ENCODE data around the gene LSAMP. TPM values are rescaled to one million over a fixed set of nuclear protein-coding genes. Genes with fewer than 3 reads are reported as not detected.

Gene LSAMP
- total RNA-seq, 1 donor from 2014 or later: 64.9 TPM

- Mint-ChIP-seq H3K4me3 (no peak overlapping the region), H3K4me1 (ENCODE audit: unreplicated experiment) (peaks cover 32% of the 10 kb centered on the region), H3K36me3 (peaks cover 5% of the 10 kb centered on the region), H3K27me3 (peaks cover 25% of the 10 kb centered on the region), H3K9me3 (no peaks in the 10 kb centered on the region), H3K27ac (no peak overlapping the region)
- no peak for DNase-seq (ENCODE audit: extremely low spot score, unreplicated experiment)
- TF ChIP-seq CTCF (conservative IDR thresholded peaks at IDR 0.05): no peak
Observed at GRCh38 chr3:115857518-115858136, 587.7 kb downstream of the LSAMP start.

DNA sequence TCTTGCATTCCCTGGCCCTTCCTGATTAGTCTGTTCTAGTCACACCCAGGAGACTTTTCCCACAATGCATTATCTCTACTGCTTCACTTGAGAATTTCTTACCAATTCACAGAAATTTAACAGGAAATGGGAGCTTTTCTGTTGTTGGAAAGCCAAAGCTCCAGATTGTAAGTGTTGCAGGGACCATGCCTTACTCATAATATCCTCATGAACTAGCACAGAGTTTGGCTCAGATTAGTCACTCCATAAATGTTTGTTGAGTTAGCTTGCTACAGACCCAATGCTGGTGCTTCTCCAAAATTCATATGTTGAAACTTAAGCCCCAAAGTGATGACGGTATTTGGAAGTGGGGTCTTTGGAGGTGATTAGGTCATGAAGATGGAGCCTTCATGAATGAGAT lies 589.4 kb downstream of the LSAMP start:
- no peak for DNase-seq (ENCODE audit: extremely low spot score, unreplicated experiment)
- no peak overlapping the region for H3K27ac Mint-ChIP-seq

DNA sequence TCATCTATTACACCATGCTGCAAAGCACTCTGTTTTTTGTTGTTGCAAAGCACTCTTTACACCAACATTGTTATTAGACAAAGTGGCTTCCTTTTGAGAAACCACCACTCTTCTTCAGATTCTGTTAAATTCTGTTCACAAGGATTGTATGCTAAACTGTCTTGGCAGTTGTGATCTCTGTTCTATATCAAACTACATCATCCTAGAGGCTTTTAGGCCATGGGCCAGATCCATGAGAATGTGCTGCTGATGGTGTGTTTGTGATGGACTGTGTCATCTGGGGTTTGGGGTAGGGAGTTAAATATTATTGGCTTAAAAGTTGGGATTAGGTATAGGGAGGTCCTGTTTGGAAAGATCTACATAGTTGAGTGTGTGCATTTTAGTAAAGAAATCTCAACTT lies 592.2 kb downstream of the LSAMP start:
- TF ChIP-seq CTCF (conservative IDR thresholded peaks at IDR 0.05): no peak

More for the DNA sequence above, 589.4 kb downstream of the LSAMP start:
- Mint-ChIP-seq H3K4me1 (ENCODE audit: unreplicated experiment) (peaks cover 18% of the 10 kb centered on the region), H3K36me3 (peaks cover 20% of the 10 kb centered on the region), H3K27me3 (peaks cover 18% of the 10 kb centered on the region), H3K4me3 (no peak overlapping the region), H3K9me3 (no peaks in the 10 kb centered on the region)
- TF ChIP-seq CTCF (conservative IDR thresholded peaks at IDR 0.05): no peak

GRCh38 chr3:115852278-115852677 lies 593.0 kb downstream of the LSAMP start:
- Mint-ChIP-seq H3K4me1 (ENCODE audit: unreplicated experiment) (peaks cover 7% of the 10 kb centered on the region), H3K36me3 (peaks cover 24% of the 10 kb centered on the region), H3K4me3 (no peak overlapping the region), H3K27ac (no peak overlapping the region), H3K27me3 (peaks cover 4% of the 10 kb centered on the region), H3K9me3 (no peaks in the 10 kb centered on the region)
- TF ChIP-seq CTCF (conservative IDR thresholded peaks at IDR 0.05): no peak
- DNase-seq (ENCODE audit: extremely low spot score, unreplicated experiment): no peak

More for the DNA sequence above, 592.2 kb downstream of the LSAMP start:
- Mint-ChIP-seq H3K9me3 (no peaks in the 10 kb centered on the region), H3K36me3 (peaks cover 20% of the 10 kb centered on the region), H3K4me1 (ENCODE audit: unreplicated experiment) (peaks cover 7% of the 10 kb centered on the region), H3K27ac (no peak overlapping the region), H3K27me3 (peaks cover 11% of the 10 kb centered on the region), H3K4me3 (no peak overlapping the region)
- DNase-seq (ENCODE audit: extremely low spot score, unreplicated experiment): no peak

- Mint-ChIP-seq H3K4me1 (ENCODE audit: unreplicated experiment) (peaks cover 7% of the 10 kb centered on the region), H3K27me3 (peaks cover 4% of the 10 kb centered on the region), H3K36me3 (peaks cover 24% of the 10 kb centered on the region), H3K4me3 (no peak overlapping the region), H3K9me3 (no peaks in the 10 kb centered on the region), H3K27ac (no peak overlapping the region)
- DNase-seq (ENCODE audit: extremely low spot score, unreplicated experiment): no peak
- no peak for TF ChIP-seq CTCF (conservative IDR thresholded peaks at IDR 0.05)
Observed at GRCh38 chr3:115851571-115851970, 593.7 kb downstream of the LSAMP start.

All from type B pancreatic cell (in vitro differentiated cells).